HG02852 (cell line): ENCODE results near the gene EMX1.

Source experiments
- ATAC-seq: cut with Tn5 transposase; IDR thresholded peaks from one replicate; pipeline ENCODE4 v1.9.1; 2021; ENCODE audit warnings: mild to moderate bottlenecking, moderate library complexity; ENCODE audit not compliant: unreplicated experiment

EMX1 gene

GRCh38 chr2:72917138-72917876 is at the start of gene EMX1:
Gene EMX1, plus strand, starts transcription at chr2:72917519. Its CDS starts 334 bp downstream, at chr2:72917853.
- peak; percentile 34 for ATAC-seq

GRCh38 chr2:72871060-72871459 is 46.3 kb upstream of the EMX1 start:
- ATAC-seq, result no peak

- ATAC-seq, result no peak
Measured at GRCh38 chr2:72871880-72872279, 45.4 kb upstream of the EMX1 start.

DNA sequence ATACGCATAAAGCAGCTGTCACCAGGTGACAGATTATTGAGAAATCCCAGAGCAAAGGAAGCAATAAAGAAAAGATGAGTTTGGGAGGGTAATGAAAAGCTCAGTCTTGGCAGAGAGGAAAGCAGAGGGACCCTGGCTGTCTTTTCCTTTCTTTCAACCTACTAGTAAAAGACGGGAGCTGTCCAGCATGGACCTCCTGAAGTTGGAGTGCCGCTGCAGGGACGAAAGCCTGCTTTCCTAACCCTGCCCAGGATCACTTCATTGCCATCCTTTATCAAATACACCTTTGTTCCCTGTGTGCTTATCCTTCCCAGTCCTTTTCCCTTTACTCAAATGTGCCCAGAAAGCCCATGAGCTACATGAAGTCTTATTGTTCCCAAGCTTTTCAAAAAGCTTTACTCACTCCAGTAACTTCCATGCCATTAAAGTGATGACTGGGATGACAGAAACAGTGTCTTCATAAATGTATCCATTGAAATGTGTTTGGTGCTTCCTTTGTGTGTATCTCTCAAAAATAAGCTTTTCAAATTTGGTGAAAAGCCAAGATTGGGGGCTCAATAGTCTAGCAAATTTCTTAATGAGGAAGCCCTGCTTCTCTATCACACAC is 33.9 kb upstream of the EMX1 start:
- no peak for ATAC-seq

GRCh38 chr2:72886505-72887031 is 30.8 kb upstream of the EMX1 start:
- ATAC-seq, result no peak

DNA sequence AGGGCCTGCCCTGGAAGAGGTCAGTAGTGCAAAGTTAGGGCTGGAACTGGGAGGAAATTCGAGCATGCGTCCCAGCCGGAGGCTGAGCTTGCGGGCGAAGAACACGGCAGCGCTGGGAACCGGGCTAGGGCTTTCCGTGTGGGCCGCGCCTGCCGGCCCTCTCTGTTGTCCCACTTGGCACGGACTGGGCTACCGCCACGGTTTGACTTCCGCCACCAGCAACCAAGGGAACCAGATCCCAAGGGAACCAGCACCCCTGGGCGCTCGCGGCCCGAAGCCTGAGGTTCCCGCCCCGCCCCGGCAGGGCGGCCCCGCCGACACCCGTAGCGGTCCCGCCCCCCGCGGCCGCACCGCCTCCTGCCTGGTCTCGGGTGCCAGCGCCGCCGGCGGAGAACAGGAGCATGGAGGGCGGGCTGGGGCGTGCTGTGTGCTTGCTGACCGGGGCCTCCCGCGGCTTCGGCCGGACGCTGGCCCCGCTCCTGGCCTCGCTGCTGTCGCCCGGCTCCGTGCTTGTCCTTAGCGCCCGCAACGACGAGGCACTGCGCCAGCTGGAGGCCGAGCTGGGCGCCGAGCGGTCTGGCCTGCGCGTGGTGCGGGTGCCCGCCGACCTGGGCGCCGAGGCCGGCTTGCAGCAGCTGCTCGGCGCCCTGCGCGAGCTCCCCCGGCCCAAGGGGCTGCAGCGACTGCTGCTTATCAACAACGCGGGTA is 30.1 kb upstream of the EMX1 start, which contains the start of gene SPR:
Gene SPR (plus strand): TSS at position 377 of the 708 bp plus-strand sequence. CDS start 25 bp downstream, at position 402.
- peak; percentile 89 for ATAC-seq

DNA sequence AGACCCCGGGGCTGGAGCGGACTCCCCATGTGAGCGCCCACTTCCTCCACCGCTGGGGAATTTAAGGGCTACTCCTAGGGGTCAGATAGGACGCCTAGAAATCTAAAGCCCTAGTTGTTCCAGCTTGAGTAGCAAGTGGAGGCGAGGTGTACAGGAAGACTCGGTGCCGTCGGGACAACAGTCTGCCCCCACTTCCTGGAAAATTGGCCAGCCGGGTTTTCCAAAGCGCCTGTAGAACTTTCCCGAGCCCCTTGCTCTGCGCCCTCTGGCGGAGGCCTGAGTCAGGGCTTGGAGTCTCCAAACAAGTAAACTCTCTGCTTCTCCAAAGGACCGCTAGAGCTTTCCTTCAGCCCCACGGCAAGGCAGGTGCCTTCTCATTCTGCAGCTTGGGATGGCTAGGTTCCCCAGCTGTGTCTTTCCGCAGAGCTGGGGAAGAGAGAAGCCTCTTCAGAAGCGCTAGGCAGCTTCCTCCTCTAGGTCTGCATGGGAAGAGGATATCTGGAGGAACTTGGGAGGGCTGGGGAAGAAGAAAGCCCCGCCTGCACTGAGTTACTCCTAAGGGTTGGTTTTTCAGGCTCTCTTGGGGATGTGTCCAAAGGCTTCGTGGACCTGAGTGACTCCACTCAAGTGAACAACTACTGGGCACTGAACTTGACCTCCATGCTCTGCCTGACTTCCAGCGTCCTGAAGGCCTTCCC is 29.4 kb upstream of the EMX1 start:
- ATAC-seq, result peak; percentile 45

DNA sequence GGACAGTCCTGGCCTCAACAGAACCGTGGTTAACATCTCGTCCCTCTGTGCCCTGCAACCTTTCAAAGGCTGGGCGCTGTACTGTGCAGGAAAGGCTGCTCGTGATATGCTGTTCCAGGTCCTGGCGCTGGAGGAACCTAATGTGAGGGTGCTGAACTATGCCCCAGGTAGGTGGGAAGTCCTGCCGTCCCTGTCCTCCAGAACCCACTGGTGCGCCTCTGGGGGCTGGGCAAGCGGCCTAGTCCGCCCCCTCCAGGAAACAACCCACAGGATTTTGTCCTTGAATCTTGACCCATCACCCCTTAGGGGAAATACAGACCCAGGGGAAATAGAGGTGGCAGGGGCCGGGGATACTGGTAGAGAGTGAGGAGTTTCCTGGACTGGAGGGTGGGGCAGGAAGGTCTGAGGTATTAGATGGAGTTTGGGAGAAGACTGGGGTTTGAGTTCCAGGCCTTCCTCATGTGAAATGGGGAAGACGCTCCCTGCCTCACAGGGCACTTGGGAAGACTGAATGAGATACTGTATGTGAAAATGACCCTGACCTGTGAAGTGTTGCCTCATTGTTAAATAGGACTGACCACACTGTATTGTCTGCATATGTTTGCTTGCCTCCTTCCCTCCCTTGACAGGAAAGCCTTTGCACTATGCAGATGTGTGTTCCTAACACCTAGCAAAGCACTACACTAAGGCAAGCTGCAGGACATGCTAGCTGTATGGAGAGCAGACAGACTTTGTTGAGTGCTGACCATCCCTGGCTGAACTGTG is 28.7 kb upstream of the EMX1 start:
- ATAC-seq, result no peak

DNA sequence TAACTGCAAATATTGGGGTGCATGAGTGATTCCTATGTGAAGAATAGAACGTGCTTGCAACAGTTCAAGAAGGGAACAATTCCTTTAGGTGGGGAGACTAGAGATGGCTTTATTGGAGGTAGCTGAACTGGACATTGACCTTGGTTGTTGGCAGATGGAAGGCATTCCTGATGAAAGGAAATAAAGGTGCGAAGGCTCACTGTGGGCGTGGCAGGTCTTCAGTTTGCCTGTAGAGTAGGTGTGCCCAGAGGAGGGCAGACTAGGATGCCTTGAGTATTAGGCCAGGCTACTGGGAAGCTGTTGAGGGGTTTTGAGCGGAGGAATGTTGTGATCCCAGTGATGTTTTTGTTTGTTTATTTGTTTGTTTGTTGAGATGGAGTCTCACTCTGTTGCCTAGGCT is 27.3 kb upstream of the EMX1 start:
- no peak for ATAC-seq

DNA sequence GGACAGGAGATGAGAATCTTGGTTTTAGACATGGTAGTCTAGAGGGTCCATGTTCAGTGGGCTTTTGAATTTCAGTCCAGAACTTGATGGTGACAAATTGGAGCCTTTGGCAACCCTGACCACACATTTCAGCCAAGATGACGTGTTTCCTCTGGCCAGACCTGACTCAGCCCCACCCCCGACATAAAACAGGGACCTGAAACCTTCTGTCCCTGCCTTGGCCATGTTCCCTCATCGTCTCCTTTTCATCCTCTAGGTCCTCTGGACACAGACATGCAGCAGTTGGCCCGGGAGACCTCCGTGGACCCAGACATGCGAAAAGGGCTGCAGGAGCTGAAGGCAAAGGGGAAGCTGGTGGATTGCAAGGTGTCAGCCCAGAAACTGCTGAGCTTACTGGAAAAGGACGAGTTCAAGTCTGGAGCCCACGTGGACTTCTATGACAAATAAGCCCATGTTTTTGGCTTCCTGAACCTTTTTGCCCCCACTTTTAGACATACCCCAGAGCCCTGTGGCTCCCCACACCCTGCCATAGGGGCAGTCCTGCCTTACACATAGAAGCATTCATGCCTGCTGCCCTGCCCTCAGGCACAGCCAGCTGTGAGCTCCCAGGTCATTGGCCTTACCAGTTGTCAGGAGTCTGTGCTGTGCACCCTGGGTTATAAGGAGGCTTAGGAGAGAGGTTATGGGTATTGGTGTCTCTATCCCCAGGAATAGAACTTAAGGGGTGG is 26.1 kb upstream of the EMX1 start:
- no peak for ATAC-seq

DNA sequence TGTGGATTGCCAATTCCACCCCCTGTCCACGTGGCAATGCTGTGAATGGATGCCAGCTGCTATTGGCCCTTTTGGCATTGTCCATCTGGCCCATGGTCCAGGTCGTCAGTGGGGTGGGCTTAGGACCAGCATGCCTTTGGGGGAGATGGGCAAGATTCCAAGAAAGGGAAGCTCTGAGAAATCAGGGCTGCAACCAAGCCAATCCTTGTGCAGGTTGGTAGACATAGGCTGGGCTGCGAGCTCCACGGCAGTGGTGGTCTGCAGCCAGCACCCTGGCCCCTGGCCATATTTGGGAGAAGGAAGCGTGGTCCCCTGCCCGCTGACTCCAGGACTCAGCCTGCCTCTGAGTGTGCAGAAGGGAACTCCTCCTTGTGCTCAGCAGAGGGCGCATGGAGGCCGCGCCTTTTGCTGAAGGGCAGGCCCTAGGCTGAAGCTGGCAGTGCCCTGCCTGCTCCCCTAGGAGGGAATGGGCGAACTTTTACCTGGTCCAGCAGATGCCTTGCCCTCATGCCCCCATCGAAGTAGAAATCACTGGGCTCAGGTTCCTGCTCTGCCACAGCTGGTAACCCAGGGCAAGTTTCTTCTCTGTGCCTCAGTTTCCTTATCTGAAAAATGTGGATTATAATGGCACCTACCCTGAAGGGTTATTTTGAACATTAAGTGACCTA is 24.7 kb upstream of the EMX1 start:
- ATAC-seq, result peak; percentile 52

DNA sequence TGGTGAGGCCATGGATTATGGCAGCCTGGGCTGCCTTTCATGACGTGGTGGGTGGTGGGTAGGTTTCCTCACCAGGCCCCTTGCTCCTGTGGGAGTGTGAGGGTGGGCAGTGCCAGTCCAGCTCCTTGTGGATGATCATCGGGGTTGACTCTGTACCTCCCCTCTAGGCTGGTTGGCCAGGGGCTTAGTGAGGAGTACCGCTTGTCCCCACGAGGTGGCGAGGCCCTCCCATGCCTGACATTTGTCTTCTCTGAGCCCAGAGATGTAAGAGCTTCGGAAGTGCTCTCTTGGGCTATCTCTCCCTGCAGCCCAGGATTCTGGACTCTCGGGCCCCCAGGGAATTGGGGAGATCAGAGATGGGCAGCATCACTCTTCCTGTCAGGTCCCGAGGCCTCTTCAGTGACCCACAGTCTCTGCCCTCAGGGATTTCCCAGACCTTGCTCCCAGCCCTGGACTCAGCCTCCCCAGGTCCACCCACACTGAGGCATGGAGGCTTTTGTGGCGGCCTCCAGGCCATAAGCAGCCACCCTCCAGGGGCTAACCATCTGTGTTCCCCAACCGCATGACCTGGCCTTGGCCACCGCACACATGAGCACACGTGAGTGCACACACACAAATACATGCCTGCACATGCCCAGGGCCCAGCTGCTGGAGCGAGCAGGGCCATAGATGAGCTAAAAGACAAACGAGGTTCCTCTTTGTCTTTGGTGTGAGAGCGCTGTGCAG is 23.6 kb upstream of the EMX1 start:
- ATAC-seq, result peak; percentile 69

GRCh38 chr2:72894514-72894913 is 22.8 kb upstream of the EMX1 start:
- no peak for ATAC-seq

DNA sequence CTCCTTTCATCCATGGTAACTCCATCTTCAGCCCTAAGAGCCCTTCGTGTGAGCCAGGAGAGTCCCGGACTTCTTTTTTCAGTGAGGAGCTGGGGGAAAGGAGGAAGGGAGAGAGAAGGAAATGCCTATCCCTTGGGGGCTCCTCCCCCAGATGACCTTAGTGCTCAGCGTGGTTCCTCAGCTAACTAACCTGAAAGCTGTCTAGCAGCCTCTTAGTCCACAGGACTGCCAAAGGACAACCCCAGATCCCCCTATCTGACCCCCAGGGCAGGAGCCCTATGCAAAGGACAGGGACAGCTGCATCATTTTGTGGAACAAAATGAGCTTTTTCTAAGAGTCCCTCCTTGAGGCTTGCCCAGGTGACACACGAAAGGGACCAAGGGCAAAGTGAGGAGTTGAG is 22.2 kb upstream of the EMX1 start:
- ATAC-seq, result no peak

DNA sequence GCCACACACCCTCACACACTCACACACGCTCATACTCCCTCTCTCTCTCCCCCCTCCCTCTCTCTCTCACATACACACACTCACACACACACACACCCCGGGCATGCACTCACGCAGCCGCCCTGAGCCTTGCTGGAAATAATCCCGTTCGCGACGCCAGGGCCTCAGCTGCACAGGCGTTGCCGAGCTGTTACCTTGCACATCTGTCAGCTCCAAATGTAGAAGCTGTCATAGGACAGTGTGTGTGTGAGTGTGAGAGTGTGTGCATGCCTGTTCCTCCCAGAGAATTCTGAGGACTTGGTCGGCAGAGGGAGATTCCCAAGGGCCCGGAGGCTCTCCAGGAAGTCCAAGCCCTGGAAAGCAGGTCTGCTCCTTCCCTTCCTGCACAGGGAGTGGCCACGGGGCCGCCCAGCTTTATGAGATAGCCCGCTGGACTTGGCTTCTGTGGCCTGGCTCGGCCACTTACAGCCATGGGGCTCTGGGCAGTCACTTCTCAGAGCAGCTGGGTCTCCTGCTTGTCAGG is 21.5 kb upstream of the EMX1 start:
- no peak for ATAC-seq

GRCh38 chr2:72896446-72896845 is 20.9 kb upstream of the EMX1 start:
- ATAC-seq, result no peak

DNA sequence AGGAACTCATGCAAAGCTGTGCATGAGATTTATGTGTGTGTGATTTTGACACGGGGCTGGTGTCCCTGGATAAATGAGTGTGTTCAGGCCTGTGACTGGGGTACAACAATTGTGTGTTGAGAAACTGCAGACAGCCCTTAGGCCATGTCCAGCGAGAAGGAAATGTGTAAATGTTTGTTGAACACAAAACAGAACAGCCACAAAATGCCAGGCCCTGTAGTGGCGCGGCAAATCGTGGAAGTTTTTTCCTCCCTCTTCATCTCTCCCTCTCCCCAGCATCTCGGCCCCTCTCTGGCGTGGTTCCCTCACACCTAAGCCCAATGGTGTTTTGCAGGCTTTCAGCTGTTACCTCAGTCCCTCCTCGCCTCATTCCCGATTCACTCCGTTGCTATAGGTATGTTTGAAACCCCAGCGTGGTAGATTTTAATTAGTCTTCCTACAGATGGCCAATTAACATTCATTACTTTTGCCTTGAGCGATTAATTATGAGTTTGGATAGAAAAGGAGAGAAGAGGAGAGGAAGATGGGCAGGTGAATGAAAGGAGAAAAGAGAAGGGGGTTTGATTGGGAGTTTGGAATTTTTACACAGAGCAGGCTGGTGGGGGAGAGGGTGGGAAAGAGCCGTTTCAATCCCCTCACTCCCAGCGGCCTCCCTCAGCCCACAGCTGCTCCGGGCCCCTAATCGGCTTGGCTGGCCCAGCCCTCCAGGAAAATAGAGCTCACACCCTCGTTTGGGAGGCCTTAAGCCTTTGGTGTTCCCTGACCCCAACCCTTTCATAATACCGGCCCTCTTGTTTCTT is 19.3 kb upstream of the EMX1 start:
- no peak for ATAC-seq

DNA sequence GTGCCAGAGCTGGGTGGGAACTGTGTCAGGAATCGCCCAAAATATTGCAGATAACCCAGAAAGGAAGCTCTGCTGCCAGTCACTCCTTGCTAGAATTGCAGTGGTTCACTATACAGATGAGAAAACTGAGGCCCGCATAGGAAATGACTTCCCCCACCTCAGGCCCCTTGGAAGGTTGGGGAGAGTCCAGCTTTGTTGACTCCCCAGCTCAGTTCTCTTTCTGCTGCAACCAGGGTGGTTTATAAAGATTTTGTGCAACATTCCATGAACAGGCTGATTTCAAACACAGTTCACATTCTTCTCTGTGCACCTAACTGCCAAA is 18.8 kb upstream of the EMX1 start:
- no peak for ATAC-seq
